SK-N-SH treated with all-trans-retinoic acid at 6 μM for 48 hours (cell line): ENCODE measurements around the gene ZNF444.

ENCODE experiments used
- BACH2 ChIP-seq: fragments of 250-450 bp; sonication (Bioruptor Pico); IDR thresholded peaks from 2 replicates; pipeline ENCODE4 v1.9.0; 2021; ENCODE audit warnings: mild to moderate bottlenecking, borderline replicate concordance
- CSDC2 ChIP-seq: fragments of 250-450 bp; sonication (Bioruptor Pico); IDR thresholded peaks from 2 replicates; pipeline ENCODE4 v1.5.0; 2020; ENCODE audit warnings: mild to moderate bottlenecking, moderate library complexity
- OSR1 ChIP-seq: fragments of 250-450 bp; sonication (Bioruptor Pico); IDR thresholded peaks from 2 replicates; pipeline ENCODE4 v1.8.0; 2022; ENCODE audit warnings: moderate library complexity, mild to moderate bottlenecking, inconsistent platforms
- RARB ChIP-seq: fragments of 250-450 bp; sonication (Bioruptor Pico); IDR thresholded peaks from 2 replicates; pipeline ENCODE4 v1.8.0; 2021; ENCODE audit warnings: mild to moderate bottlenecking, moderate library complexity
- ZC3H10 ChIP-seq: fragments of 250-450 bp; sonication (Bioruptor Pico); IDR thresholded peaks from 2 replicates; pipeline ENCODE4 v1.5.1; 2021; ENCODE audit warnings: mild to moderate bottlenecking, moderate library complexity
- ZFP30 ChIP-seq: fragments of 450-650 bp; formaldehyde crosslinking; IDR thresholded peaks from 2 replicates; pipeline ENCODE4 v1.5.0; 2022; ENCODE audit warnings: mild to moderate bottlenecking, moderate library complexity
- ZNF70 ChIP-seq: fragments of 450-650 bp; formaldehyde crosslinking; IDR thresholded peaks from 2 replicates; pipeline ENCODE4 v1.5.0; 2020; ENCODE audit warnings: mild to moderate bottlenecking, moderate library complexity
- TF ChIP-seq, protein P1 (sequence below): fragments of 250-450 bp; sonication (Bioruptor Pico); IDR thresholded peaks from 2 replicates; pipeline ENCODE4 v1.8.0; 2020; ENCODE audit warnings: mild to moderate bottlenecking, moderate library complexity, borderline replicate concordance
- TF ChIP-seq, protein P2 (sequence below): fragments of 250-450 bp; sonication (Bioruptor Pico); IDR thresholded peaks from 2 replicates; pipeline ENCODE4 v1.8.0; 2021; ENCODE audit warnings: low read depth, mild to moderate bottlenecking, moderate library complexity, borderline replicate concordance
- TF ChIP-seq, protein P3 (sequence below): fragments of 250-450 bp; sonication (Bioruptor Pico); IDR thresholded peaks from 2 replicates; pipeline ENCODE4 v1.5.1; 2020; ENCODE audit warnings: low read depth, mild to moderate bottlenecking, moderate library complexity
- TF ChIP-seq, protein P4 (sequence below): fragments of 250-450 bp; sonication (Bioruptor Pico); IDR thresholded peaks from 2 replicates; pipeline ENCODE4 v1.5.0; 2020; ENCODE audit warnings: mild to moderate bottlenecking, moderate library complexity

DNA sequence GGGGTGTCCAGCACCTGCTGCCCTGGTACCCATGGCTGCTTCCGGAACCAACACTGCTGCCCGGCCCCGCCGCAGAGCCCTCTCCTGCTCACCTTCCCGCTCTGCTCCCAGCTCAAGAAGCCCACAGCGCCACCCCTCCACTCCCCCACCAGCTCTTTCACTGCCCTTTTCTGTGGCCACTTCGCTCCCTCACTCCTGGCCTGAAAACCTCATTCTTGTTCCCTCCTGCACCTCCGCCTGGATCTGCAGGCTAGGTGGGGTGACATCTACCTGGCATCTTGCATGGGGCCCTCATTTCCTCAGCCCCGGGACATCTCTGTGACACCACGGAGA, 26.3 kb upstream of the ZNF444 start:
- TF ChIP-seq BACH2 (no peak), RARB (no peak), ZC3H10 (CRISPR knock-in tag) (no peak), ZNF70 (CRISPR knock-in tag) (no peak), OSR1 (no peak), ZFP30 (CRISPR knock-in tag) (no peak), CSDC2 (CRISPR knock-in tag) (no peak)
- TF ChIP-seq, protein P1, sequence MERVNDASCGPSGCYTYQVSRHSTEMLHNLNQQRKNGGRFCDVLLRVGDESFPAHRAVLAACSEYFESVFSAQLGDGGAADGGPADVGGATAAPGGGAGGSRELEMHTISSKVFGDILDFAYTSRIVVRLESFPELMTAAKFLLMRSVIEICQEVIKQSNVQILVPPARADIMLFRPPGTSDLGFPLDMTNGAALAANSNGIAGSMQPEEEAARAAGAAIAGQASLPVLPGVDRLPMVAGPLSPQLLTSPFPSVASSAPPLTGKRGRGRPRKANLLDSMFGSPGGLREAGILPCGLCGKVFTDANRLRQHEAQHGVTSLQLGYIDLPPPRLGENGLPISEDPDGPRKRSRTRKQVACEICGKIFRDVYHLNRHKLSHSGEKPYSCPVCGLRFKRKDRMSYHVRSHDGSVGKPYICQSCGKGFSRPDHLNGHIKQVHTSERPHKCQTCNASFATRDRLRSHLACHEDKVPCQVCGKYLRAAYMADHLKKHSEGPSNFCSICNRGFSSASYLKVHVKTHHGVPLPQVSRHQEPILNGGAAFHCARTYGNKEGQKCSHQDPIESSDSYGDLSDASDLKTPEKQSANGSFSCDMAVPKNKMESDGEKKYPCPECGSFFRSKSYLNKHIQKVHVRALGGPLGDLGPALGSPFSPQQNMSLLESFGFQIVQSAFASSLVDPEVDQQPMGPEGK (CRISPR knock-in tag) = no peak
- TF ChIP-seq, protein P2, sequence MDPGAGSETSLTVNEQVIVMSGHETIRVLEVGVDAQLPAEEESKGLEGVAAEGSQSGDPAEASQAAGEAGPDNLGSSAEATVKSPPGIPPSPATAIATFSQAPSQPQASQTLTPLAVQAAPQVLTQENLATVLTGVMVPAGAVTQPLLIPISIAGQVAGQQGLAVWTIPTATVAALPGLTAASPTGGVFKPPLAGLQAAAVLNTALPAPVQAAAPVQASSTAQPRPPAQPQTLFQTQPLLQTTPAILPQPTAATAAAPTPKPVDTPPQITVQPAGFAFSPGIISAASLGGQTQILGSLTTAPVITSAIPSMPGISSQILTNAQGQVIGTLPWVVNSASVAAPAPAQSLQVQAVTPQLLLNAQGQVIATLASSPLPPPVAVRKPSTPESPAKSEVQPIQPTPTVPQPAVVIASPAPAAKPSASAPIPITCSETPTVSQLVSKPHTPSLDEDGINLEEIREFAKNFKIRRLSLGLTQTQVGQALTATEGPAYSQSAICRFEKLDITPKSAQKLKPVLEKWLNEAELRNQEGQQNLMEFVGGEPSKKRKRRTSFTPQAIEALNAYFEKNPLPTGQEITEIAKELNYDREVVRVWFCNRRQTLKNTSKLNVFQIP (CRISPR knock-in tag) = no peak
- TF ChIP-seq, protein P3, sequence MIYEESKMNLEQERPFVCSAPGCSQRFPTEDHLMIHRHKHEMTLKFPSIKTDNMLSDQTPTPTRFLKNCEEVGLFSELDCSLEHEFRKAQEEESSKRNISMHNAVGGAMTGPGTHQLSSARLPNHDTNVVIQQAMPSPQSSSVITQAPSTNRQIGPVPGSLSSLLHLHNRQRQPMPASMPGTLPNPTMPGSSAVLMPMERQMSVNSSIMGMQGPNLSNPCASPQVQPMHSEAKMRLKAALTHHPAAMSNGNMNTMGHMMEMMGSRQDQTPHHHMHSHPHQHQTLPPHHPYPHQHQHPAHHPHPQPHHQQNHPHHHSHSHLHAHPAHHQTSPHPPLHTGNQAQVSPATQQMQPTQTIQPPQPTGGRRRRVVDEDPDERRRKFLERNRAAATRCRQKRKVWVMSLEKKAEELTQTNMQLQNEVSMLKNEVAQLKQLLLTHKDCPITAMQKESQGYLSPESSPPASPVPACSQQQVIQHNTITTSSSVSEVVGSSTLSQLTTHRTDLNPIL (CRISPR knock-in tag) = no peak
- TF ChIP-seq, protein P4, sequence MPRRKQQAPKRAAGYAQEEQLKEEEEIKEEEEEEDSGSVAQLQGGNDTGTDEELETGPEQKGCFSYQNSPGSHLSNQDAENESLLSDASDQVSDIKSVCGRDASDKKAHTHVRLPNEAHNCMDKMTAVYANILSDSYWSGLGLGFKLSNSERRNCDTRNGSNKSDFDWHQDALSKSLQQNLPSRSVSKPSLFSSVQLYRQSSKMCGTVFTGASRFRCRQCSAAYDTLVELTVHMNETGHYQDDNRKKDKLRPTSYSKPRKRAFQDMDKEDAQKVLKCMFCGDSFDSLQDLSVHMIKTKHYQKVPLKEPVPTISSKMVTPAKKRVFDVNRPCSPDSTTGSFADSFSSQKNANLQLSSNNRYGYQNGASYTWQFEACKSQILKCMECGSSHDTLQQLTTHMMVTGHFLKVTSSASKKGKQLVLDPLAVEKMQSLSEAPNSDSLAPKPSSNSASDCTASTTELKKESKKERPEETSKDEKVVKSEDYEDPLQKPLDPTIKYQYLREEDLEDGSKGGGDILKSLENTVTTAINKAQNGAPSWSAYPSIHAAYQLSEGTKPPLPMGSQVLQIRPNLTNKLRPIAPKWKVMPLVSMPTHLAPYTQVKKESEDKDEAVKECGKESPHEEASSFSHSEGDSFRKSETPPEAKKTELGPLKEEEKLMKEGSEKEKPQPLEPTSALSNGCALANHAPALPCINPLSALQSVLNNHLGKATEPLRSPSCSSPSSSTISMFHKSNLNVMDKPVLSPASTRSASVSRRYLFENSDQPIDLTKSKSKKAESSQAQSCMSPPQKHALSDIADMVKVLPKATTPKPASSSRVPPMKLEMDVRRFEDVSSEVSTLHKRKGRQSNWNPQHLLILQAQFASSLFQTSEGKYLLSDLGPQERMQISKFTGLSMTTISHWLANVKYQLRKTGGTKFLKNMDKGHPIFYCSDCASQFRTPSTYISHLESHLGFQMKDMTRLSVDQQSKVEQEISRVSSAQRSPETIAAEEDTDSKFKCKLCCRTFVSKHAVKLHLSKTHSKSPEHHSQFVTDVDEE (CRISPR knock-in tag) = no peak
